NCI-H2227 (cell line): ENCODE data around the gene CTSW.
A peak's percentile ranks its signal among the peaks of the same experiment; 100 is the strongest.
"Not testable (repeated sequence)": the region's sequence is repeated elsewhere in the genome, so short reads cannot be mapped to it uniquely, and the experiment has no call there.

Experiments used
- DNase-seq: peaks from one replicate; lab custom pipeline; 2025; ENCODE audit not compliant: unreplicated experiment; lab: John Stamatoyannopoulos, UW

Gene CTSW

GRCh38 chr11:65883786-65884715, 4.4 kb downstream of the CTSW start:
- no peak for DNase-seq

GRCh38 chr11:65884716-65885092, 5.1 kb downstream of the CTSW start:
- DNase-seq, result peak; percentile 87

DNA sequence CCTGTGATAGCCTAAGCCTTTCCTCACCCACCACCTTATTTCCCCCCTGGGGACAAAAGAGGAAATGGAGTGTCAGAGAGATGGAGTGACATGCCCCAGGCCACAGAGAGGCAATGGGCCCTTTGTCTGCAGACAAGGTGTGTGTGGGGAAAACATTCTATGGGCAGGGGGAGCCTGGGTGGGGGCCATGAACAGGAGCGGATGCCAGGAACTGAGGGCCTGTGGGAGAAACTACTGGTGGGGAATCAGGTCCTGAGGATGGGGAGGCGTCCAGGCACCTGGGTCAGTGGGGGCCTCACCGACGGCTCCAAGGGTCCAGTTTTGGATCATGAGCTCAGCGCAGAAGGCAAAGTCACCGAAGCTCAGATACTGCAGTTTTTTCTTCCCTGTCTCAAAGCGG, 5.6 kb downstream of the CTSW start:
- no peak for DNase-seq

GRCh38 chr11:65885808-65886536, 6.3 kb downstream of the CTSW start:
- no peak for DNase-seq

DNA sequence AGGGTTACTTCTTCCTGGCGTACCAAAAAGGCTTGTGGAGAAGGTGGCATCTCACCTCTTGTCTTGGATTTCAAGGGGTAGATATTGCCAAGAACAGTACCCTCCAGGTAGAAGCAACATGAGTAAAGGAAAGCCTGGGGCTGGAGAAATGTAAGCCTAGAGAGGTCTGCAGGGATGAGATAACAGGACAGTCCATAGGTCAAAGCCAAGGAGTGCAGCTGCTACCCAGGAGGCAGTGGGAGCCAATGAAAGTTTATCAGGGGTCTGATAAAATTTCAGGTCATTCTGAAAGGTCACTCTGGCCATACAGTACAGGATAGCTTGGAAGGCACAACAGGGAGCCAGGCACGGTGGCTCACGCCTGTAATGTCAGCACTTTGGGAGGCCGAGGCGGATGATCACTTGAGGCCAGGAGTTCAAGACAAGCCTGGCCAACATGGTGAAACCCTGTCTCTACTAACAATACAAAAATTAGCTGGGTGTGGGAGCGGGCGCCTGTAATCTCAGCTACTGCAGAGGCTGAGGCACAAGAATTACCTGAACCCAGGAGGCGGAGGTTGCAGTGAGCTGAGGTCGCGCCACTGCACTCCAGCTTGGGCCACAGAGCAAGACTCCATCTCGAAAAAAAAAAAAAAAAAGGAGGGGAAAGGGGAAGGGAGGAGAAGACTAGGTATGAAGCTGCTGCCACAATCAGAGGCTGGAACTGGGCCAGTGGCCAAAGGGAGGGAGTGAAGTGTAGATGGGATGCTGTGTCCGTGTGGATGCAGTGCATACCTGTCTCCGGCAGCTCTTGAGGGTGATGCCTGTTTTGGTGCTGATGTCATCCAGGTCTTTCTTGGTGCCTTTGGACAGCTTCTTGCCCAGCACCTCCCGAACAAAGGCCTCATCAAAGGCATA, 7.4 kb downstream of the CTSW start:
- no peak for DNase-seq

GRCh38 chr11:65887723-65888162, 8.1 kb downstream of the CTSW start:
- DNase-seq, result no peak

DNA sequence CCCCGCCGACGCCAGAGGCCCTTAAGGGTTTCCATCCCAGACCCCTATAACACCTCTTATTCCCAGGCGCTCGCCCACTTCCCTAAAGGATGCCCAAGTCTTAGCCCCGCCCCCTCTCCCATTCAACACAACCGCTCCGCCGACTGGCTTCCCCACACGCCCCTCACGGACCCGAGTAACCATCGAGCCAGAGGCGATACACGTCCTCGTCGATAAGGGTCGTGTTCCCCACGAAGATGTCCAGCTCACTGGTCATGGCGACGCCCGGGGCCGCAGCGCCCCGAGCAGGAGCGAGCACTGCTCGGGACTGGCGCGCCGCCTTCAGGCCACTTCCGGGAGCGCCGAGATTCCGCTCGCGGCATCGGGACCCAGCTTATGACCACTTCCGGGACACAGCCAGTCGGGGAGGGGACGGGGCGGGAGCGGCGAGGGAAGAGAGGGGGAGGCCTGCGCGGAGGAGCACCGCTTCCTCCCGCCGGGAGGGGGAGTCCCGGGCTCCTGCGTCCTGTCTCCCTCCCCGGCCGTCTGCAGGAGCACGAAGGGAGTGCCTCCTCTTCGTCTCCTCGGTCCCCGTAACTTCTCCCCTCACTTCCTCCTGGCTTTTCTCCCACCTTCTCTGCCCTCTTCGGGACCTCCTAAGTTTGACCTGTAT, 8.7 kb downstream of the CTSW start, which contains the start of gene FIBP:
Gene FIBP, minus strand, starts transcription at position 309 of the 652 bp plus-strand sequence. Its CDS starts 53 bp downstream, at position 256.
- peak; percentile 97 for DNase-seq

DNA sequence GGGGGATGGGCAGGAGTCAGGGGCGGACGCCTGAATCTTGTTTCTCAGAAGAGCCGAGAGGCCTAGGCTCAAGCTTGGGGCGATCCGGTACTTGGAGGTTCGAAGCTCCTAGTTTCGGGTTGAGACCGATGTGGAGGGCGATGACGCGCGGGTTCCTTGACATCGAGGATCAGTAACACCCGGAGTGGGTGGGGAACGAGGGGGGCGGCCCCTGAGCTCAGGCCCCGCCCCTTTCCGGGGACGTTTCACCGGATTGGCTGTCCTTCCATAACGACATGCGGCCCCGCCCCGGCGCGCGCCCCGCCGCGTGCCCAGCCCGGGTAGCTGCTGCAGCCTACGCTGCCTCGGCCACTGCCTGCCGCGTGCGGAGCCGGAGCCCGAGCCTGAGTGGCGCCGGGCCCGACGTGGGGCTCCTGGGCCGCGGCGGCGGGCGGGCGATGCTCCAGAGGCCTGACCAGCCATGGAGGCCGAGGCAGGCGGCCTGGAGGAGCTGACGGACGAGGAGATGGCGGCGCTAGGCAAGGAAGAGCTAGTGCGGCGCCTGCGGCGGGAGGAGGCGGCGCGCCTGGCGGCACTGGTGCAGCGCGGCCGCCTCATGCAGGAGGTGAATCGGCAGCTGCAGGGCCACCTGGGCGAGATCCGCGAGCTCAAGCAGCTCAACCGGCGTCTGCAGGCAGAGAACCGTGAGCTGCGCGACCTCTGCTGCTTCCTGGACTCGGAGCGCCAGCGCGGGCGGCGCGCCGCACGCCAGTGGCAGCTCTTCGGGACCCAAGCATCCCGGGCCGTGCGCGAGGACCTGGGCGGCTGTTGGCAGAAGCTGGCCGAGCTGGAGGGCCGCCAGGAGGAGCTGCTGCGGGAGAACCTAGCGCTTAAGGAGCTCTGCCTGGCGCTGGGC, 10.9 kb downstream of the CTSW start, which contains the start of gene CCDC85B:
Gene CCDC85B, plus strand, starts transcription at position 350 of the 895 bp plus-strand sequence. Its CDS starts 111 bp downstream, at position 461.
- DNase-seq, result peak; percentile 98

GRCh38 chr11:65891219-65892136, 11.8 kb downstream of the CTSW start:
- peak; percentile 26 for DNase-seq

GRCh38 chr11:65892137-65892540, 12.5 kb downstream of the CTSW start:
- not testable (repeated sequence) for DNase-seq

GRCh38 chr11:65892661-65893317, 13.2 kb downstream of the CTSW start:
- DNase-seq, result no peak

DNA sequence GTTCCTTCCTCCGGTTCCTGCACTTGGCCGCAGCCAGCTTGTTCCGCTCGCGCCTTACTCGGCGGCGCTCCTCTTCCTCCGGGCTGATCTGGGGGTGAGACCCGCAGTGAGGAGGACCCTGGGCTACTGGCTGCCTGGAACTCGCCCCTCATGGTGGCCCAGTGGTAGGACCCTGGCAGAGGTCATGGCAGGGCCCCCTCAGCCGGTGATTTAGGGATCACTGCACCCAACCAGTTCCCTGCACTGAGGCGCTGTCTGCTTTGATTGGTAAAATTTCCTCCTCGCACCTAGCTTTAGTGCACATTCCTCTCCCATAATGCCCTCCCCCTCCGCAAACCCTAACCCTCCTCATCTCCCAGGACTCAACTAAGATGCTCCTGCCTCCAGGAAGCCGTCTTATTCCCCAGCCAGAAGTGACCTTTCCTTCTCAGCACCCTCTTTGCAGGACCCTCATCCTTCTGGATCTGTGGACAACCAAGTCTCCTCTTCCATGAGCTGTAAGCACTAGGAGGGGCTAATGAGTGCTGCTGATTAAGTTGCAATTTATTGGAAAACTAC, 14.5 kb downstream of the CTSW start:
- no peak for DNase-seq

DNA sequence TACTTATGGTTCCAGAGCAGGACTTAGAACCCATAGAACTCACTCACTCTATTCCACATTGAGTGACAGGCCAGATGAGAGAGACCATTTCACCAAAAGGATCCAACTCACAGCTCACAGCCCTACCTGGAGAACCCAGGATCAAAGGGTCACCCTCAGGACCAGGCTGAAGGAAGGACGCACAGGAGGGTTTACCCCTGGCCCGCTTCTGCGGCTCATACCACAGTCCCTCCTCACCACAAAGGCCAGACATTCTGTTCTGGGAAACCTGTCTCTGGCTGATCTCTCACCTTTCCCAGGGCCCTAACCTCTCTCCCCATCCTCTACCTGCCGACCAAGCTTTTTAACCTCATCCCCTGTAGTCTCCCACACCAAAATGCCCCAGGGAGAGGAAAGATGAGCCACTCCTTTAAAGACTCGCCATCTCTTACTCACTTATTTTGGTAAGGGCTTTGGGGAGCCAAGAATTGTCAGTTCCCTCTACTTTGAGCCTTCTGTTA, 15.9 kb downstream of the CTSW start:
- DNase-seq, result no peak

DNA sequence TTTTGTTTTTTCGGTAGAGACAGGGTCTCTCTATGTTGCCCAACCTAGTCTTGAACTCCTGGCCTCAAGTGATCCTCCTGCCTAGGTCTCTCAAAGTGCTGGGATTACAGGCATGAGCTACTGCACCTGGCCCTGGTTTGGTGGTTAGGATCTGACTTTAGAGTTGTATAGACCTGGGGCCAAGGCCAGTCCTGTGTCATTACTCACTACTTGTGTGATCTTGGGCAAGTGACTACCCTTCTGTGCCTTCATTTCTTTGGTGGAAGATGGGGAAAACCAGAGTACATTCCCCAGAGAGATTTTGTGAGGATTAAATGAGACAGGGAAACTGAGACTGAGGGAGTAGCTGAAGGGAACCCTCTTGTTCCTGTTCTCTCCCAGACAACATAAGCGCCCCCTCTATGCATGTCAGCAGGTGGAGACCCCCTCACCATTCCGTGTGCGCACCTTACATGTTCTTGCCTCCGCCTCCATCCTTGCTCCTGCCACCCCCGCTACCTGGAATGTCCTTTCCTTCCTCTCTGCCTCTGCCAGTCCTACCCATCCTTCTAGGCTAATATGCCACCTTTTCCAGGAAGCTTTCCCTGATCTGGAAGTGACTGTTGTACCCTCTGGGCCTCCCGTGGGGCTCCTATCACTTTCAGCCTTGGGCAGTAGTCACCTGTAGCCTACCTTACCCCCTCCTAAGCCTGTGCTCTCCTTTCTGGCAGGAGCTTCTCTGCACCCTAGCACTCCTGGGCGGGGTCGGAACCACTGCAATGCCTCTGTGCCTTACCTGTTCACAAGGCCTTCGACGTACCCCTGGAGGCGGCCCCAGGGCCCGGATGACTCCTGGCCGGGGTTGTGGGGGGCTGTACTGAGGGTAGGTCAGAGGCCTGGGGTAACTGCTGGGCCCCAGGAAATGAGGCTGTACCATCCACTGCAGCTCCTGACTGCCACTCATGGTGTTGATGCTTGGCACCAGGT, 16.7 kb downstream of the CTSW start:
- DNase-seq, result no peak

GRCh38 chr11:65897020-65897471, 17.4 kb downstream of the CTSW start:
- DNase-seq, result no peak
